GM19463 (cell line): ENCODE measurements around the gene CNTN4.

ENCODE experiments used
- ATAC-seq: cut with Tn5 transposase; IDR thresholded peaks from one replicate; pipeline ENCODE4 v1.9.1; 2021; ENCODE audit warnings: mild to moderate bottlenecking, moderate library complexity; ENCODE audit not compliant: unreplicated experiment

CNTN4 gene

GRCh38 chr3:2390926-2391532 lies 292.4 kb downstream of the CNTN4 start:
- no peak for ATAC-seq

GRCh38 chr3:2391896-2392295 lies 293.2 kb downstream of the CNTN4 start:
- no peak for ATAC-seq

GRCh38 chr3:2392981-2393380 lies 294.3 kb downstream of the CNTN4 start:
- ATAC-seq, result no peak

- no peak for ATAC-seq
Observed at GRCh38 chr3:2415083-2415482, 316.4 kb downstream of the CNTN4 start.

GRCh38 chr3:2420919-2421318 lies 322.3 kb downstream of the CNTN4 start:
- ATAC-seq, result no peak

- no peak for ATAC-seq
Observed at GRCh38 chr3:2423143-2423542, 324.5 kb downstream of the CNTN4 start.

GRCh38 chr3:2441558-2441957 lies 342.9 kb downstream of the CNTN4 start:
- no peak for ATAC-seq

GRCh38 chr3:2446146-2446545 lies 347.5 kb downstream of the CNTN4 start:
- no peak for ATAC-seq

GRCh38 chr3:2452249-2452648 lies 353.6 kb downstream of the CNTN4 start:
- no peak for ATAC-seq

- no peak for ATAC-seq
Observed at GRCh38 chr3:2454865-2455264, 356.2 kb downstream of the CNTN4 start.

GRCh38 chr3:2456788-2457187 lies 358.1 kb downstream of the CNTN4 start:
- no peak for ATAC-seq

GRCh38 chr3:2458816-2459215 lies 360.1 kb downstream of the CNTN4 start:
- ATAC-seq, result no peak

- ATAC-seq, result no peak
Observed at GRCh38 chr3:2465842-2466241, 367.2 kb downstream of the CNTN4 start.

- no peak for ATAC-seq
Observed at GRCh38 chr3:2468816-2469215, 370.1 kb downstream of the CNTN4 start.

- no peak for ATAC-seq
Observed at GRCh38 chr3:2476996-2477395, 378.3 kb downstream of the CNTN4 start.

GRCh38 chr3:2477620-2478019 lies 379.0 kb downstream of the CNTN4 start:
- ATAC-seq, result no peak

GRCh38 chr3:2484162-2485026 lies 385.7 kb downstream of the CNTN4 start:
- no peak for ATAC-seq

GRCh38 chr3:2485027-2485375 lies 386.3 kb downstream of the CNTN4 start:
- no peak for ATAC-seq

GRCh38 chr3:2495746-2496145 lies 397.1 kb downstream of the CNTN4 start:
- ATAC-seq, result no peak

- no peak for ATAC-seq
Observed at GRCh38 chr3:2504912-2505311, 406.2 kb downstream of the CNTN4 start.

- ATAC-seq, result no peak
Observed at GRCh38 chr3:2506776-2507175, 408.1 kb downstream of the CNTN4 start.

GRCh38 chr3:2510591-2511145 lies 412.0 kb downstream of the CNTN4 start:
- no peak for ATAC-seq
